C4-2B (cell line): Measurements from ENCODE around the gene SCUBE2.

ENCODE experiments used
- ZFX ChIP-seq: fragments of 450-650 bp; IDR thresholded peaks from 2 replicates; pipeline ENCODE4 v1.6.1; 2017
- TF ChIP-seq, protein P1 (sequence below): fragments of 450-650 bp; conservative IDR thresholded peaks from 2 replicates; pipeline ENCODE4 v1.5.1; 2017; ENCODE audit warnings: mild to moderate bottlenecking

DNA sequence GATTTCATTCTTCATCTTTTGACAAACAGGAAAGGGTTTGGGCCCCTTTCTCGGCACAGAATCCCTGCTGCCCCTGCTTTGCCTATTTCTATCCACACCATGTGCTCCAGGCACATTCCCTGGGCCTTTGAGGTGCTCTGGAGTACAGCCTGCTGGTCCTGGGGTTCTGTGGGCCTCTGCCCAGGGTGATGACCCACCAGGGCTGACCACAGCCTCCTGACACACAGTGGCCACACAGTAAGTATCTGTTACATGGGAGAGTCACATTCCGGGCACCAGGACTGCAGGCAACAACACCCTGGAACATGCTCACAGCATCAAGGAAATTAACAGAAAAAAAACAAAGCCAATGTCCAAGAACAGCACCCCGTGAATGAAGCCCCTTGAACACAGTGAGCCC lies 39.1 kb downstream of the SCUBE2 start:
- TF ChIP-seq, protein P1, sequence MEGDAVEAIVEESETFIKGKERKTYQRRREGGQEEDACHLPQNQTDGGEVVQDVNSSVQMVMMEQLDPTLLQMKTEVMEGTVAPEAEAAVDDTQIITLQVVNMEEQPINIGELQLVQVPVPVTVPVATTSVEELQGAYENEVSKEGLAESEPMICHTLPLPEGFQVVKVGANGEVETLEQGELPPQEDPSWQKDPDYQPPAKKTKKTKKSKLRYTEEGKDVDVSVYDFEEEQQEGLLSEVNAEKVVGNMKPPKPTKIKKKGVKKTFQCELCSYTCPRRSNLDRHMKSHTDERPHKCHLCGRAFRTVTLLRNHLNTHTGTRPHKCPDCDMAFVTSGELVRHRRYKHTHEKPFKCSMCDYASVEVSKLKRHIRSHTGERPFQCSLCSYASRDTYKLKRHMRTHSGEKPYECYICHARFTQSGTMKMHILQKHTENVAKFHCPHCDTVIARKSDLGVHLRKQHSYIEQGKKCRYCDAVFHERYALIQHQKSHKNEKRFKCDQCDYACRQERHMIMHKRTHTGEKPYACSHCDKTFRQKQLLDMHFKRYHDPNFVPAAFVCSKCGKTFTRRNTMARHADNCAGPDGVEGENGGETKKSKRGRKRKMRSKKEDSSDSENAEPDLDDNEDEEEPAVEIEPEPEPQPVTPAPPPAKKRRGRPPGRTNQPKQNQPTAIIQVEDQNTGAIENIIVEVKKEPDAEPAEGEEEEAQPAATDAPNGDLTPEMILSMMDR = no peak
- TF ChIP-seq ZFX = no peak
